Neural progenitor cell (in vitro differentiated cells): ENCODE measurements around the gene BLTP2. TPM values are rescaled to one million over a fixed set of nuclear protein-coding genes. Genes with fewer than 3 reads are reported as not detected.

Source experiments
- DNase-seq: peaks from one replicate; pipeline ENCODE4 v3.0.0-alpha.2; 2016; ENCODE audit warnings: low spot score
- H2AFZ ChIP-seq: fragments of 200-600 bp; sonication (generic); replicated peaks from 2 replicates; pipeline ENCODE4 v1.6.1; 2016; ENCODE audit warnings: antibody characterized with exemption
- H3F3A ChIP-seq: fragments of 200-600 bp; sonication (generic); 2 replicates; pipeline ENCODE4 v1.6.1; 2016; ENCODE audit warnings: antibody characterized with exemption, low read depth
- H3K27ac ChIP-seq: fragments of 200-600 bp; sonication (generic); 2 replicates; pipeline ENCODE4 v1.5.1; 2016; ENCODE audit warnings: mild to moderate bottlenecking
- H3K27me3 ChIP-seq: fragments of 200-600 bp; sonication (generic); 2 replicates; pipeline ENCODE4 v1.6.1; 2016; ENCODE audit warnings: mild to moderate bottlenecking, moderate library complexity
- H3K36me3 ChIP-seq: fragments of 200-600 bp; sonication (generic); 2 replicates; pipeline ENCODE4 v1.5.1; 2016
- H3K4me1 ChIP-seq: fragments of 200-600 bp; sonication (generic); 2 replicates; pipeline ENCODE4 v1.6.1; 2016; ENCODE audit warnings: mixed run types
- H3K4me2 ChIP-seq: fragments of 200-600 bp; sonication (generic); 2 replicates; pipeline ENCODE4 v1.6.1; 2016
- H3K4me3 ChIP-seq: fragments of 200-600 bp; sonication (generic); 2 replicates; pipeline ENCODE4 v1.5.1; 2016
- H3K79me2 ChIP-seq: fragments of 200-600 bp; sonication (generic); 2 replicates; pipeline ENCODE4 v1.6.1; 2016; ENCODE audit warnings: low read depth
- H3K9ac ChIP-seq: fragments of 200-600 bp; sonication (generic); 2 replicates; pipeline ENCODE4 v1.6.1; 2016
- H3K9me3 ChIP-seq: fragments of 200-600 bp; sonication (generic); 2 replicates; pipeline ENCODE4 v1.5.1; 2016; ENCODE audit warnings: low read depth
- H4K20me1 ChIP-seq: fragments of 200-600 bp; sonication (generic); 2 replicates; pipeline ENCODE4 v1.6.1; 2016; ENCODE audit warnings: low read depth
- H3K27ac Mint-ChIP-seq: 3 replicates; pipeline ENCODE4 v1.8.0; 2021; ENCODE audit warnings: mixed read lengths
- H3K27me3 Mint-ChIP-seq: 2 replicates; pipeline ENCODE4 v1.8.0; 2022; ENCODE audit warnings: low read depth, mild to moderate bottlenecking, inconsistent platforms, moderate library complexity, mixed read lengths; ENCODE audit not compliant: insufficient read depth
- H3K36me3 Mint-ChIP-seq: 3 replicates; pipeline ENCODE4 v1.8.0; 2021; ENCODE audit warnings: mixed read lengths
- H3K4me1 Mint-ChIP-seq: 3 replicates; pipeline ENCODE4 v1.8.0; 2021; ENCODE audit warnings: mixed read lengths
- H3K4me3 Mint-ChIP-seq: 3 replicates; pipeline ENCODE4 v1.8.0; 2021; ENCODE audit warnings: mild to moderate bottlenecking, moderate library complexity, mixed read lengths
- H3K9me3 Mint-ChIP-seq: 3 replicates; pipeline ENCODE4 v1.8.0; 2020; ENCODE audit warnings: mixed read lengths
- CTCF ChIP-seq: fragments of 200-600 bp; sonication (generic); IDR thresholded peaks from 2 replicates; pipeline ENCODE4 v1.5.1; 2017; ENCODE audit warnings: antibody characterized with exemption, mild to moderate bottlenecking
- EZH2 ChIP-seq: fragments of 200-600 bp; sonication (generic); IDR thresholded peaks from 2 replicates; pipeline ENCODE4 v1.6.1; 2017; ENCODE audit warnings: antibody characterized with exemption, mild to moderate bottlenecking, moderate library complexity
- EZH2phosphoT487 ChIP-seq: fragments of 200-600 bp; sonication (generic); IDR thresholded peaks from 2 replicates; pipeline ENCODE4 v1.6.1; 2017; ENCODE audit warnings: antibody characterized with exemption
- total RNA-seq: library from RNA; depleted of rRNA; stranded (reverse); fragments of >200 nt; gene quantifications from 2 replicates; pipeline ENCODE4 v1.2.3, GENCODE V29; 2015; ENCODE audit warnings: low replicate concordance

Gene BLTP2
- total RNA-seq, 1 donor from 2014 or later: 130 TPM

GRCh38 chr17:28615260-28615940 is 29.6 kb downstream of the BLTP2 start:
- H3K27ac Mint-ChIP-seq: no peak overlapping the region
- DNase-seq: no peak
- H3K4me1 Mint-ChIP-seq: peaks cover 5% of the 10 kb centered on the region
- Histone ChIP-seq H4K20me1 (no peaks in the 10 kb centered on the region), H3K4me2 (no peak overlapping the region), H2AFZ (no peak overlapping the region), H3K36me3 (peaks cover 25% of the 10 kb centered on the region), H3F3A (peaks cover 13% of the 10 kb centered on the region), H3K4me1 (no peaks in the 10 kb centered on the region), H3K9me3 (no peaks in the 10 kb centered on the region), H3K9ac (no peak overlapping the region), H3K27ac (no peak overlapping the region), H3K79me2 (no peaks in the 10 kb centered on the region), H3K27me3 (no peaks in the 10 kb centered on the region), H3K4me3 (no peak overlapping the region)
- H3K36me3 Mint-ChIP-seq: peaks cover 30% of the 10 kb centered on the region
- TF ChIP-seq EZH2: no peak
- no peak for TF ChIP-seq CTCF
- TF ChIP-seq EZH2phosphoT487: no peak
- no peak overlapping the region for H3K4me3 Mint-ChIP-seq
- no peaks in the 10 kb centered on the region for H3K9me3 Mint-ChIP-seq
- H3K27me3 Mint-ChIP-seq: peaks cover 7% of the 10 kb centered on the region

GRCh38 chr17:28613931-28614381 is 31.0 kb downstream of the BLTP2 start, which contains the start of gene RSKR:
Gene RSKR (minus strand): TSS chr17:28614185. CDS start chr17:28614161, 24 bp downstream.
- H3K9ac ChIP-seq: no peak within 1 kb of the TSS
- H2AFZ ChIP-seq: no peak within 1 kb of the TSS
- H3K4me1 ChIP-seq: no peaks in the 10 kb centered on the region
- H3K9me3 ChIP-seq: no peaks in the 10 kb centered on the region
- peaks cover 5% of the 10 kb centered on the region for H3K4me1 Mint-ChIP-seq
- H3K79me2 ChIP-seq: no peaks in the 10 kb centered on the region
- no peak within 1 kb of the TSS for H3K4me3 Mint-ChIP-seq
- no peak for DNase-seq
- peaks cover 13% of the 10 kb centered on the region for H3F3A ChIP-seq
- no peak within 1 kb of the TSS for H3K4me2 ChIP-seq
- TF ChIP-seq CTCF (no peak), EZH2 (no peak), EZH2phosphoT487 (no peak)
- no peaks in the 10 kb centered on the region for H4K20me1 ChIP-seq
- peaks cover 5% of the 10 kb centered on the region for H3K27me3 Mint-ChIP-seq
- H3K36me3 ChIP-seq: peaks cover 25% of the 10 kb centered on the region
- no peaks in the 10 kb centered on the region for H3K27me3 ChIP-seq
- H3K9me3 Mint-ChIP-seq: no peaks in the 10 kb centered on the region
- H3K4me3 ChIP-seq: no peak within 1 kb of the TSS
- H3K27ac ChIP-seq: no peak within 1 kb of the TSS
- peaks cover 24% of the 10 kb centered on the region for H3K36me3 Mint-ChIP-seq
- H3K27ac Mint-ChIP-seq: peak within 1 kb of the TSS; percentile 19

- peaks cover 16% of the 10 kb centered on the region for H3F3A ChIP-seq
- no peaks in the 10 kb centered on the region for H3K9me3 ChIP-seq
- no peak overlapping the region for H3K4me2 ChIP-seq
- DNase-seq: peak; percentile 74
- Mint-ChIP-seq H3K36me3 (peaks cover 24% of the 10 kb centered on the region), H3K4me1 (peaks cover 5% of the 10 kb centered on the region), H3K27ac (peak overlapping the region; percentile 19), H3K4me3 (no peak overlapping the region), H3K27me3 (peaks cover 5% of the 10 kb centered on the region), H3K9me3 (no peaks in the 10 kb centered on the region)
- H3K79me2 ChIP-seq: no peaks in the 10 kb centered on the region
- no peak overlapping the region for H3K27ac ChIP-seq
- H2AFZ ChIP-seq: no peak overlapping the region
- no peak overlapping the region for H3K4me3 ChIP-seq
- no peak for TF ChIP-seq EZH2phosphoT487
- TF ChIP-seq CTCF: peak; percentile 77
- no peak for TF ChIP-seq EZH2
- H4K20me1 ChIP-seq: no peaks in the 10 kb centered on the region
- H3K9ac ChIP-seq: no peak overlapping the region
- no peaks in the 10 kb centered on the region for H3K4me1 ChIP-seq
- H3K27me3 ChIP-seq: no peaks in the 10 kb centered on the region
- peaks cover 19% of the 10 kb centered on the region for H3K36me3 ChIP-seq
Observed at GRCh38 chr17:28612936-28613872, 31.8 kb downstream of the BLTP2 start.
